ENCODE data around the gene IL4R. TPM values are rescaled to one million over a fixed set of nuclear protein-coding genes. Genes with fewer than 3 reads are reported as not detected.

Gene IL4R
- total RNA-seq, 1 experiment from 2014 or later: 29.6 TPM

DNA sequence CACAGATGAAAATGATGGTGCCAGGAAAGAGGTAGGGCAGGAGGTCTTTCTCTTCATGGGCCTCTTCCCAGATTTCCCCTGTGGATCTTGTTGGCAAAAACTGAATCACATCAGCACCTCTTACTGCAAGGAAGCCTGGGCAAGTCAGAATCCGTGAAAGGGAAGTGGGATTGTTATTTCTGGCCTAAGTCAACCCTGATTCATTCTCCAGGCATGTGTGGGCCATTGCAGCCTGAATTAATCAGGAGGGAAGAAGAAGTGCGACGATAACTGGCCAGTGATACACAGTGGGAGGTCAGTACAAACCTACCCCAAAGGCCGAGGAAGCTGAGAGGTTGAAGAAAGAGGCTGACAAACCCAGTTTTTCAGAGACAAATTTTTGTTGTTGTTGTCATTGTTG is 27.3 kb upstream of the IL4R start (continued):
- TF ChIP-seq CTCF (IDR thresholded peaks at IDR 0.05 in 2 of 3, conservative IDR thresholded peaks at IDR 0.05 in 1 of 3; ENCODE audit: borderline replicate concordance in 1 of 3, insufficient read depth in 1 of 3, low read depth in 2 of 3, low read length in 2 of 3): no peak
- no peak for TF ChIP-seq ELF1 (IDR thresholded peaks at IDR 0.05; ENCODE audit: borderline replicate concordance, low read depth)
- TF ChIP-seq, protein P1, sequence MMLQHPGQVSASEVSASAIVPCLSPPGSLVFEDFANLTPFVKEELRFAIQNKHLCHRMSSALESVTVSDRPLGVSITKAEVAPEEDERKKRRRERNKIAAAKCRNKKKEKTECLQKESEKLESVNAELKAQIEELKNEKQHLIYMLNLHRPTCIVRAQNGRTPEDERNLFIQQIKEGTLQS (IDR thresholded peaks at IDR 0.05): no peak
- 0 out of 2 replicates have a peak, but pooled peaks have one; percentile 8 for TF ChIP-seq CEBPB (IDR thresholded peaks at IDR 0.05; ENCODE audit: low read depth)
- TF ChIP-seq TCF7L2 (IDR thresholded peaks at IDR 0.05; ENCODE audit: borderline replicate concordance, extremely low read depth, insufficient read depth, insufficient read length): no peak
- TF ChIP-seq SP1 (IDR thresholded peaks at IDR 0.05; ENCODE audit: low read depth): peak; percentile 23

- ChIA-PET CTCF (no interaction called here), POLR2A (no interaction called here), RAD21 (ENCODE audit: low non-redundant PET in 1 of 2, low total read pairs in 2 of 2, uncharacterized antibody in 2 of 2, unreplicated experiment in 2 of 2) (no interaction called here)
- DNase-seq (ENCODE audit: low read depth, low spot score): no peak
- Histone ChIP-seq H3K4me3 (replicated peaks in 1 of 2; ENCODE audit: low read depth in 1 of 2, low read length in 2 of 2) (no peak overlapping the region), H4K20me1 (ENCODE audit: insufficient read depth) (no peaks in the 10 kb centered on the region), H3K9me2 (ENCODE audit: insufficient read depth) (no peaks in the 10 kb centered on the region), H3K9ac (ENCODE audit: low read length) (no peak overlapping the region), H3K79me2 (ENCODE audit: insufficient read depth, low read length) (no peaks in the 10 kb centered on the region), H2AFZ (ENCODE audit: low read depth, low read length, poor library complexity, severe bottlenecking) (no peak overlapping the region), H3K9me3 (ENCODE audit: control insufficient read depth in 1 of 2, insufficient read depth in 1 of 2, low read depth in 1 of 2, low read length in 2 of 2) (no peaks in the 10 kb centered on the region), H3K27me3 (ENCODE audit: insufficient read depth, low read length) (no peaks in the 10 kb centered on the region), H3K36me3 (ENCODE audit: control insufficient read depth in 1 of 2, insufficient read depth in 2 of 2, low read length in 2 of 2) (no peaks in the 10 kb centered on the region), H3K27ac (ENCODE audit: low read depth, low read length) (no peak overlapping the region), H3K4me2 (ENCODE audit: low read length) (peak overlapping the region; percentile 52), H3K4me1 (ENCODE audit: control insufficient read depth in 1 of 2, insufficient read depth in 2 of 2, low read length in 2 of 2) (peaks cover 9 to 18% of the 10 kb centered on the region in 2 experiments; a peak in 3 of 4 replicates)
- BruUV-seq (replicated peaks): no TSS peak
- no peak for ATAC-seq
- intact Hi-C loops (cut with micrococcal nuclease): no loop called here
- no peak for TF ChIP-seq ZBTB33 (IDR thresholded peaks at IDR 0.05; ENCODE audit: extremely low read depth, insufficient replicate concordance, low read length)
- no peak for TF ChIP-seq FOSL1 (IDR thresholded peaks at IDR 0.05; ENCODE audit: low read depth)
- TF ChIP-seq ELF1 (IDR thresholded peaks at IDR 0.05; ENCODE audit: borderline replicate concordance, low read depth): no peak
- no peak for TF ChIP-seq EZH2 (IDR thresholded peaks at IDR 0.05)
- TF ChIP-seq CBX3 (IDR thresholded peaks at IDR 0.05; ENCODE audit: low read depth): no peak
- no peak for TF ChIP-seq POLR2A (IDR thresholded peaks at IDR 0.05; ENCODE audit: borderline replicate concordance, extremely low read depth, insufficient read depth, insufficient read length)
- no peak for TF ChIP-seq ZNF274 (IDR thresholded peaks at IDR 0.05; ENCODE audit: low read depth, low read length)
- no peak for TF ChIP-seq MAX (IDR thresholded peaks at IDR 0.05)
- no peak for TF ChIP-seq SRF (IDR thresholded peaks at IDR 0.05; ENCODE audit: low read depth)
- no peak for TF ChIP-seq EGR1 (IDR thresholded peaks at IDR 0.05; ENCODE audit: low read depth)
- no peak for TF ChIP-seq CEBPB (IDR thresholded peaks at IDR 0.05; ENCODE audit: low read depth)
- TF ChIP-seq, protein P2, sequence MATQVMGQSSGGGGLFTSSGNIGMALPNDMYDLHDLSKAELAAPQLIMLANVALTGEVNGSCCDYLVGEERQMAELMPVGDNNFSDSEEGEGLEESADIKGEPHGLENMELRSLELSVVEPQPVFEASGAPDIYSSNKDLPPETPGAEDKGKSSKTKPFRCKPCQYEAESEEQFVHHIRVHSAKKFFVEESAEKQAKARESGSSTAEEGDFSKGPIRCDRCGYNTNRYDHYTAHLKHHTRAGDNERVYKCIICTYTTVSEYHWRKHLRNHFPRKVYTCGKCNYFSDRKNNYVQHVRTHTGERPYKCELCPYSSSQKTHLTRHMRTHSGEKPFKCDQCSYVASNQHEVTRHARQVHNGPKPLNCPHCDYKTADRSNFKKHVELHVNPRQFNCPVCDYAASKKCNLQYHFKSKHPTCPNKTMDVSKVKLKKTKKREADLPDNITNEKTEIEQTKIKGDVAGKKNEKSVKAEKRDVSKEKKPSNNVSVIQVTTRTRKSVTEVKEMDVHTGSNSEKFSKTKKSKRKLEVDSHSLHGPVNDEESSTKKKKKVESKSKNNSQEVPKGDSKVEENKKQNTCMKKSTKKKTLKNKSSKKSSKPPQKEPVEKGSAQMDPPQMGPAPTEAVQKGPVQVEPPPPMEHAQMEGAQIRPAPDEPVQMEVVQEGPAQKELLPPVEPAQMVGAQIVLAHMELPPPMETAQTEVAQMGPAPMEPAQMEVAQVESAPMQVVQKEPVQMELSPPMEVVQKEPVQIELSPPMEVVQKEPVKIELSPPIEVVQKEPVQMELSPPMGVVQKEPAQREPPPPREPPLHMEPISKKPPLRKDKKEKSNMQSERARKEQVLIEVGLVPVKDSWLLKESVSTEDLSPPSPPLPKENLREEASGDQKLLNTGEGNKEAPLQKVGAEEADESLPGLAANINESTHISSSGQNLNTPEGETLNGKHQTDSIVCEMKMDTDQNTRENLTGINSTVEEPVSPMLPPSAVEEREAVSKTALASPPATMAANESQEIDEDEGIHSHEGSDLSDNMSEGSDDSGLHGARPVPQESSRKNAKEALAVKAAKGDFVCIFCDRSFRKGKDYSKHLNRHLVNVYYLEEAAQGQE (IDR thresholded peaks at IDR 0.05; ENCODE audit: low read depth): no peak
Observed at GRCh38 chr16:27287051-27287811, 26.5 kb upstream of the IL4R start.
